SU-DHL-6 (cell line): ENCODE measurements around the gene MTCH1.
A peak's percentile ranks its signal among the peaks of the same experiment; 100 is the strongest.

Experiments
- H2AFZ ChIP-seq: fragments of 200-600 bp; sonication (generic); 2 replicates; pipeline ENCODE4 v1.6.1; 2014; ENCODE audit warnings: low read depth, mild to moderate bottlenecking, moderate library complexity, mixed read lengths, antibody characterized with exemption, low read length; ENCODE audit not compliant: severe bottlenecking
- H3F3A ChIP-seq: fragments of 200-600 bp; shearing (Covaris generic); 2 replicates; pipeline ENCODE4 v1.6.0; 2016; ENCODE audit warnings: antibody characterized with exemption, mild to moderate bottlenecking; ENCODE audit not compliant: insufficient read depth
- H3K27ac ChIP-seq: fragments of 200-600 bp; sonication (generic); 2 replicates; pipeline ENCODE4 v1.5.1; 2016; ENCODE audit warnings: low read depth, mild to moderate bottlenecking, low read length, moderate library complexity, mixed read lengths
- H3K27me3 ChIP-seq: fragments of 200-600 bp; sonication (generic), shearing (Covaris generic); 2 replicates; pipeline ENCODE4 v1.6.0; 2014; ENCODE audit warnings: mild to moderate bottlenecking, low read length
- H3K36me3 ChIP-seq: fragments of 200-600 bp; sonication (generic); 2 replicates; pipeline ENCODE4 v1.6.1; 2014; ENCODE audit warnings: mild to moderate bottlenecking, low read length, mixed read lengths
- H3K4me2 ChIP-seq: fragments of 300-600, 200-600 bp; shearing (Covaris generic), sonication (generic); 2 replicates; pipeline ENCODE4 v1.6.0; 2014; ENCODE audit warnings: low read length, low read depth, mild to moderate bottlenecking; ENCODE audit not compliant: poor library complexity, severe bottlenecking
- H3K4me3 ChIP-seq: fragments of 200-600 bp; sonication (generic); 2 replicates; pipeline ENCODE4 v1.5.1; 2014; ENCODE audit warnings: antibody characterized with exemption, low read length, mild to moderate bottlenecking, mixed read lengths; ENCODE audit not compliant: insufficient read depth, poor library complexity, severe bottlenecking
- H3K79me2 ChIP-seq: fragments of 200-600 bp; sonication (generic); 2 replicates; pipeline ENCODE4 v1.6.1; 2014; ENCODE audit warnings: mild to moderate bottlenecking, low read length, moderate library complexity; ENCODE audit not compliant: insufficient read depth
- H3K9ac ChIP-seq: fragments of 200-600 bp; sonication (generic); 2 replicates; pipeline ENCODE4 v1.7.0; 2014; ENCODE audit warnings: mild to moderate bottlenecking, low read length
- H3K9me2 ChIP-seq: fragments of 200-600 bp; sonication (generic); replicated peaks from 2 replicates; pipeline ENCODE4 v1.6.1; 2014; ENCODE audit warnings: low read length; ENCODE audit not compliant: insufficient read depth
- H3K9me3 ChIP-seq: fragments of 200-600 bp; sonication (generic); 2 replicates; pipeline ENCODE4 v1.6.1; 2014; ENCODE audit warnings: low read length, mixed read lengths; ENCODE audit not compliant: insufficient read depth
- H4K20me1 ChIP-seq: fragments of 200-600 bp; sonication (generic); 2 replicates; pipeline ENCODE4 v1.6.1; 2014; ENCODE audit warnings: low read depth, mild to moderate bottlenecking, antibody characterized with exemption, low read length, moderate library complexity, mixed read lengths
- CTCF ChIP-seq: fragments of 200-600 bp; sonication (generic); IDR thresholded peaks from one replicate; pipeline ENCODE4 v1.5.1; 2017; ENCODE audit warnings: antibody characterized with exemption, mild to moderate bottlenecking, low read length, moderate library complexity; ENCODE audit not compliant: insufficient read depth, poor library complexity, severe bottlenecking
- EZH2phosphoT487 ChIP-seq: fragments of 200-600 bp; sonication (generic), shearing (Covaris generic); conservative IDR thresholded peaks from 2 replicates; pipeline ENCODE4 v1.6.1; 2018; ENCODE audit warnings: mild to moderate bottlenecking, antibody characterized with exemption, low read length, moderate library complexity, mixed read lengths

The MTCH1 gene

GRCh38 chr6:37032239-37032638 lies 46.2 kb upstream of the MTCH1 start:
- H4K20me1 ChIP-seq, result no peaks in the 10 kb centered on the region
- H3K9ac ChIP-seq, result no peak overlapping the region
- H3K27ac ChIP-seq, result no peak overlapping the region
- peaks cover 10% of the 10 kb centered on the region for H3K36me3 ChIP-seq
- H3K79me2 ChIP-seq, result no peaks in the 10 kb centered on the region
- H2AFZ ChIP-seq, result no peak overlapping the region
- no peaks in the 10 kb centered on the region for H3K27me3 ChIP-seq
- H3K9me3 ChIP-seq, result peaks cover 7% of the 10 kb centered on the region
- no peak overlapping the region for H3K4me2 ChIP-seq
- H3F3A ChIP-seq, result no peaks in the 10 kb centered on the region
- TF ChIP-seq CTCF (no peak), EZH2phosphoT487 (no peak)
- H3K9me2 ChIP-seq, result no peaks in the 10 kb centered on the region
- H3K4me3 ChIP-seq, result no peak overlapping the region

DNA sequence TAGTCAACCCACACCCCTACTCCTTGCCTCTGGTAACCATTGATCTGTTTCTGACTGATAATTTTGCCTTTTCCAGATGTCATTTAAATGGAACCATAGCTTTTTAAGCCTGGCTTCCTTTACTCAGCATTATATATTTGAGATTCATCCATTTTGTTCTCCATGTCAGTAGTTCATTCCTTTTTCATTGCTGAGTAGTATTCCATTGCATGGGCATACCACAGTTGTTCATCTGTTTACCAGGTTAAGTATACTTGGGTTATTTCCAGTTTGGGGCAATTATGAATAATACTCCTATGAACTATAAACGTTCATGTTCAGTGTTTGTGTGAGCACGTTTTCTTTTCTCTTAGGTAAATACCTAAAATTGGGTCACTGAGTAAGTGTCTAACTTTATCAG lies 44.6 kb upstream of the MTCH1 start:
- Histone ChIP-seq H3K9ac (no peak overlapping the region), H3K27me3 (no peaks in the 10 kb centered on the region), H3K36me3 (peaks cover 10% of the 10 kb centered on the region), H3K9me2 (no peaks in the 10 kb centered on the region), H3K4me2 (no peak overlapping the region), H3K79me2 (no peaks in the 10 kb centered on the region), H3F3A (no peaks in the 10 kb centered on the region), H3K4me3 (no peak overlapping the region), H3K27ac (no peak overlapping the region), H2AFZ (no peak overlapping the region), H4K20me1 (no peaks in the 10 kb centered on the region), H3K9me3 (peaks cover 7% of the 10 kb centered on the region)
- TF ChIP-seq CTCF, result no peak
- no peak for TF ChIP-seq EZH2phosphoT487

DNA sequence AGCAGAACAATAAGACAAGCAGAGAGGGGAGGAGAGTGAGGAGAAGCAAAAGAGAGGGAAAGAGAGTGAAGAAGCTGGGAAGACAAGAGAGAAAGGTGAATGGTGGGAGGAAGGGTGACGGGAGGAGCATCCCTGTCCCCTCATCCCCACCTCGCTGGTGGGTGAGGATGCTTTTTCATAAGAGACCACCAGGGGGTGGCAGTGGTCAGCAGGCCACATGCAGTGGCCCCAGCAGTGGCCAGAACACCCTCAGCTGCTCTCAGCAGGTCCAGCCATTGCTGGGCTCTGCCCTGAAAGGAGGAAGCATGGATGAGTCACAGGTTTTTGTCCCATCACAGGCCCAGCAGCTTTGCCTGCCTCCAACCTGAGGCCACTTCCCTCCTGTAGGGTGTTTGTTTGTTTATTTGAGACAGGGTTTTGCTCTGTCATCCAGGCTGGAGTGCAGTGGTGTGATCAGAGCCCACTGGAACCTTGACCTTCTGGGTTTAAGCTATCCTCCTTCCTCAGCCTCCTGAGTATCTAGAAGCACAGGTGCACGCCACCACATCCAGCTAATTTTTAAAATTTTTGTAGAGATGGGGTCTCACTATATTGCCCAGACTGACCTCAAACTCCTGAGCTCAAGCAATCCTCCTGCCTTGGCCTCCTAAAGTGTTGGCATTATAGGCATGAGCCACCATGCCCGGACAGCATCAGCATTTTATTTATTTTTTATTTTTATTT lies 43.4 kb upstream of the MTCH1 start:
- no peak overlapping the region for H2AFZ ChIP-seq
- H3K4me3 ChIP-seq, result no peak overlapping the region
- peaks cover 10% of the 10 kb centered on the region for H3K36me3 ChIP-seq
- no peaks in the 10 kb centered on the region for H4K20me1 ChIP-seq
- no peak overlapping the region for H3K27ac ChIP-seq
- H3K9me3 ChIP-seq, result peaks cover 7% of the 10 kb centered on the region
- no peaks in the 10 kb centered on the region for H3K79me2 ChIP-seq
- peak; percentile 63 for TF ChIP-seq CTCF
- TF ChIP-seq EZH2phosphoT487, result no peak
- H3K9me2 ChIP-seq, result no peaks in the 10 kb centered on the region
- H3K27me3 ChIP-seq, result no peaks in the 10 kb centered on the region
- no peak overlapping the region for H3K9ac ChIP-seq
- no peak overlapping the region for H3K4me2 ChIP-seq
- H3F3A ChIP-seq, result no peaks in the 10 kb centered on the region
